ENCODE results near the gene MAMDC2. TPM values are rescaled to one million over a fixed set of nuclear protein-coding genes. Genes with fewer than 3 reads are reported as not detected.

The MAMDC2 gene
- total RNA-seq, 2 donors from 2014 or later = 0.44 to 1.4 TPM

- Mint-ChIP-seq H3K4me1 (peaks cover 6% of the 10 kb centered on the region), H3K4me3 (no peak overlapping the region), H3K27me3 (ENCODE audit: insufficient read depth) (peaks cover 3% of the 10 kb centered on the region), H3K9me3 (peaks cover 1% of the 10 kb centered on the region), H3K36me3 (ENCODE audit: low read depth) (no peaks in the 10 kb centered on the region), H3K27ac (no peak overlapping the region)
- Histone ChIP-seq H3K27ac (ENCODE audit: low read depth, low read length) (no peak overlapping the region), H3K9me3 (ENCODE audit: control insufficient read depth, low read length) (no peaks in the 10 kb centered on the region), H3K36me3 (ENCODE audit: control insufficient read depth, insufficient read depth, low read length) (no peaks in the 10 kb centered on the region), H3K27me3 (ENCODE audit: control insufficient read depth, insufficient read depth, low read length, poor library complexity, severe bottlenecking) (no peaks in the 10 kb centered on the region), H3K9ac (ENCODE audit: extremely low read depth, low read length, poor library complexity, severe bottlenecking) (no peak overlapping the region), H3K4me1 (ENCODE audit: control insufficient read depth, insufficient read depth, low read length) (peaks cover 6% of the 10 kb centered on the region), H3K4me3 (ENCODE audit: low read length) (no peak overlapping the region)
- TF ChIP-seq, protein P1, sequence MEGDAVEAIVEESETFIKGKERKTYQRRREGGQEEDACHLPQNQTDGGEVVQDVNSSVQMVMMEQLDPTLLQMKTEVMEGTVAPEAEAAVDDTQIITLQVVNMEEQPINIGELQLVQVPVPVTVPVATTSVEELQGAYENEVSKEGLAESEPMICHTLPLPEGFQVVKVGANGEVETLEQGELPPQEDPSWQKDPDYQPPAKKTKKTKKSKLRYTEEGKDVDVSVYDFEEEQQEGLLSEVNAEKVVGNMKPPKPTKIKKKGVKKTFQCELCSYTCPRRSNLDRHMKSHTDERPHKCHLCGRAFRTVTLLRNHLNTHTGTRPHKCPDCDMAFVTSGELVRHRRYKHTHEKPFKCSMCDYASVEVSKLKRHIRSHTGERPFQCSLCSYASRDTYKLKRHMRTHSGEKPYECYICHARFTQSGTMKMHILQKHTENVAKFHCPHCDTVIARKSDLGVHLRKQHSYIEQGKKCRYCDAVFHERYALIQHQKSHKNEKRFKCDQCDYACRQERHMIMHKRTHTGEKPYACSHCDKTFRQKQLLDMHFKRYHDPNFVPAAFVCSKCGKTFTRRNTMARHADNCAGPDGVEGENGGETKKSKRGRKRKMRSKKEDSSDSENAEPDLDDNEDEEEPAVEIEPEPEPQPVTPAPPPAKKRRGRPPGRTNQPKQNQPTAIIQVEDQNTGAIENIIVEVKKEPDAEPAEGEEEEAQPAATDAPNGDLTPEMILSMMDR (conservative IDR thresholded peaks at IDR 0.05) = no peak
- DNase-seq = no peak
- 100% methylated on average over 1 of the region's 1 CpG; no CpG with 5 or more reads in 1 of the 2 experiments for WGBS, 2 experiments (ENCODE audit: insufficient coverage in 1 of 2, insufficient read length in 1 of 2)
Measured at GRCh38 chr9:70031141-70031545, 12.5 kb upstream of the MAMDC2 start.

GRCh38 chr9:70034271-70034711 is 9.4 kb upstream of the MAMDC2 start:
- H3K9me3 Mint-ChIP-seq = peaks cover 11% of the 10 kb centered on the region
- H3K4me3 Mint-ChIP-seq = no peak overlapping the region
- peaks cover 13% of the 10 kb centered on the region for H3K4me1 Mint-ChIP-seq
- peaks cover 4% of the 10 kb centered on the region for H3K36me3 Mint-ChIP-seq (ENCODE audit: low read depth)
- 73 to 93% methylated on average over 2 of the region's 2 CpGs for WGBS, 2 experiments (ENCODE audit: insufficient coverage in 1 of 2, insufficient read length in 1 of 2)
- Histone ChIP-seq H3K36me3 (ENCODE audit: control insufficient read depth, insufficient read depth, low read length) (no peaks in the 10 kb centered on the region), H3K27ac (ENCODE audit: low read depth, low read length) (no peak overlapping the region), H3K9me3 (ENCODE audit: control insufficient read depth, low read length) (peaks cover 13% of the 10 kb centered on the region), H3K4me1 (ENCODE audit: control insufficient read depth, insufficient read depth, low read length) (peaks cover 13% of the 10 kb centered on the region), H3K27me3 (ENCODE audit: control insufficient read depth, insufficient read depth, low read length, poor library complexity, severe bottlenecking) (peaks cover 2% of the 10 kb centered on the region), H3K4me3 (ENCODE audit: low read length) (no peak overlapping the region), H3K9ac (ENCODE audit: extremely low read depth, low read length, poor library complexity, severe bottlenecking) (no peak overlapping the region)
- H3K27me3 Mint-ChIP-seq (ENCODE audit: insufficient read depth) = peaks cover 10% of the 10 kb centered on the region
- no peak overlapping the region for H3K27ac Mint-ChIP-seq
- no peak for DNase-seq
- TF ChIP-seq, protein P1 (conservative IDR thresholded peaks at IDR 0.05) = no peak

- H3K27ac ChIP-seq (ENCODE audit: low read depth, low read length) = no peak overlapping the region
- H3K27ac Mint-ChIP-seq = no peak overlapping the region
- no peak overlapping the region for H3K9ac ChIP-seq (ENCODE audit: extremely low read depth, low read length, poor library complexity, severe bottlenecking)
- H3K4me1 ChIP-seq (ENCODE audit: control insufficient read depth, insufficient read depth, low read length) = peaks cover 13% of the 10 kb centered on the region
- H3K27me3 Mint-ChIP-seq (ENCODE audit: insufficient read depth) = peaks cover 24% of the 10 kb centered on the region
- no peak overlapping the region for H3K4me3 ChIP-seq (ENCODE audit: low read length)
- H3K27me3 ChIP-seq (ENCODE audit: control insufficient read depth, insufficient read depth, low read length, poor library complexity, severe bottlenecking) = peaks cover 13% of the 10 kb centered on the region
- peaks cover 4% of the 10 kb centered on the region for H3K36me3 Mint-ChIP-seq (ENCODE audit: low read depth)
- H3K4me3 Mint-ChIP-seq = no peak overlapping the region
- H3K4me1 Mint-ChIP-seq = peaks cover 13% of the 10 kb centered on the region
- TF ChIP-seq, protein P1 (conservative IDR thresholded peaks at IDR 0.05) = no peak
- no peaks in the 10 kb centered on the region for H3K36me3 ChIP-seq (ENCODE audit: control insufficient read depth, insufficient read depth, low read length)
- peaks cover 11% of the 10 kb centered on the region for H3K9me3 Mint-ChIP-seq
- DNase-seq = no peak
- H3K9me3 ChIP-seq (ENCODE audit: control insufficient read depth, low read length) = peaks cover 13% of the 10 kb centered on the region
- WGBS, 2 experiments (ENCODE audit: insufficient coverage in 1 of 2, insufficient read length in 1 of 2) = 87 to 96% methylated on average over 2 to 3 of the region's 3 CpGs
Measured at GRCh38 chr9:70035691-70036090, 8.0 kb upstream of the MAMDC2 start.
